HL-60 (cell line): ENCODE results near the gene IL18R1.

Experiments used
- GABPA ChIP-seq: IDR thresholded peaks from 2 replicates; pipeline ENCODE4 v1.6.1; 2012; ENCODE audit warnings: low read depth
- POLR2AphosphoS5 ChIP-seq: IDR thresholded peaks from 2 replicates; pipeline ENCODE4 v1.6.1; 2012; ENCODE audit warnings: low read depth
- REST ChIP-seq: IDR thresholded peaks from 2 replicates; pipeline ENCODE4 v1.6.1; 2012; ENCODE audit warnings: low read depth; ENCODE audit not compliant: insufficient replicate concordance
- SPI1 ChIP-seq: IDR thresholded peaks from 2 replicates; pipeline ENCODE4 v1.6.1; 2012; ENCODE audit warnings: low read depth, mild to moderate bottlenecking, borderline replicate concordance
- TF ChIP-seq, protein P1 (sequence below): IDR thresholded peaks from one replicate; pipeline ENCODE4 v1.5.1; 2011; ENCODE audit warnings: low read length, control low read depth, inconsistent platforms; ENCODE audit not compliant: insufficient read depth

DNA sequence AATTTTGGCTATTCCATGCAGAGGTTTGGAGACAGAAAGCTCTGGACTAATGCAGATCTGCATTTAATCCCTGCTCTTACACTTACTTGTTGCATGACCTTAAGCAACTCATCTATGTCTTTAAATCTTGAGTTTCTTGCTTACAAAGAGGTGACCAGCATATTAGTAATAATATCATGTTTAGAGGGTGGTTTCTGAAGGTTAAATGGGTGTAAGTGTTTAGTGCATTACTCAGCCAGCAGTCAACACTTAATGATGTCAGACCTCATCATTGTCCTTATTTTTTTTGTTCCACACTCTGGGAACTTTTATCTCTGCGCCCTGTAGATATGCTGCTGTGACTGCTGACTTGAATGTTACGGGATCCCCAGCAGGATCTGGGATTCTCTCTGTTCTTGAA, 42.6 kb upstream of the IL18R1 start:
- TF ChIP-seq, protein P1, sequence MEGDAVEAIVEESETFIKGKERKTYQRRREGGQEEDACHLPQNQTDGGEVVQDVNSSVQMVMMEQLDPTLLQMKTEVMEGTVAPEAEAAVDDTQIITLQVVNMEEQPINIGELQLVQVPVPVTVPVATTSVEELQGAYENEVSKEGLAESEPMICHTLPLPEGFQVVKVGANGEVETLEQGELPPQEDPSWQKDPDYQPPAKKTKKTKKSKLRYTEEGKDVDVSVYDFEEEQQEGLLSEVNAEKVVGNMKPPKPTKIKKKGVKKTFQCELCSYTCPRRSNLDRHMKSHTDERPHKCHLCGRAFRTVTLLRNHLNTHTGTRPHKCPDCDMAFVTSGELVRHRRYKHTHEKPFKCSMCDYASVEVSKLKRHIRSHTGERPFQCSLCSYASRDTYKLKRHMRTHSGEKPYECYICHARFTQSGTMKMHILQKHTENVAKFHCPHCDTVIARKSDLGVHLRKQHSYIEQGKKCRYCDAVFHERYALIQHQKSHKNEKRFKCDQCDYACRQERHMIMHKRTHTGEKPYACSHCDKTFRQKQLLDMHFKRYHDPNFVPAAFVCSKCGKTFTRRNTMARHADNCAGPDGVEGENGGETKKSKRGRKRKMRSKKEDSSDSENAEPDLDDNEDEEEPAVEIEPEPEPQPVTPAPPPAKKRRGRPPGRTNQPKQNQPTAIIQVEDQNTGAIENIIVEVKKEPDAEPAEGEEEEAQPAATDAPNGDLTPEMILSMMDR: no peak
- TF ChIP-seq REST (no peak), POLR2AphosphoS5 (no peak), GABPA (no peak), SPI1 (no peak)
